AG04450 (cell line): ENCODE data around the gene POC1A. TPM values are rescaled to one million over a fixed set of nuclear protein-coding genes. Genes with fewer than 3 reads are reported as not detected.

Experiments
- CTCF ChIA-PET: fragments of 300-600, 350-600 bp; formaldehyde crosslinking; extraction: SDS; loops from one replicate; lab custom pipeline; 2022; ENCODE audit warnings: antibody characterized with exemption, inconsistent platforms; lab: Charles Lee
- POLR2A ChIA-PET: fragments of 350-600 bp; formaldehyde crosslinking; extraction: SDS; loops from one replicate; lab custom pipeline; 2021; ENCODE audit warnings: antibody characterized with exemption, inconsistent platforms; lab: Yijun Ruan, JAX
- DNase-seq: peaks from one replicate; pipeline ENCODE4 v3.0.0-alpha.2; 2011; ENCODE audit warnings: low read depth, low spot score
- H3K27ac ChIP-seq: one replicate; pipeline ENCODE4 v1.5.1; 2012; ENCODE audit warnings: low read depth, low read length, control low read depth
- H3K27me3 ChIP-seq: one replicate; pipeline ENCODE4 v1.6.0; 2012; ENCODE audit warnings: low read length; ENCODE audit not compliant: control insufficient read depth, insufficient read depth
- H3K4me3 ChIP-seq: 2 replicates; pipeline ENCODE4 v1.5.1; 2011; ENCODE audit warnings: mild to moderate bottlenecking, low read depth, low read length, control low read depth
- H3K9me3 ChIP-seq: 2 replicates; pipeline ENCODE4 v1.5.1; 2012; ENCODE audit warnings: low read length; ENCODE audit not compliant: control insufficient read depth, insufficient read depth
- CTCF ChIP-seq: IDR thresholded peaks from 2 replicates; pipeline ENCODE4 v1.5.1; 2011; ENCODE audit warnings: low read depth, low read length, control low read depth, inconsistent platforms
- polyA plus RNA-seq: library from polyadenylated mRNA; depleted of rRNA; stranded (reverse); fragments of >200 nt; gene quantifications from 2 replicates; pipeline ENCODE4 v1.2.3, GENCODE V29; 2011

The POC1A gene
- polyA plus RNA-seq, 1 experiment: 4.1 TPM

GRCh38 chr3:52099001-52099401, 55.2 kb downstream of the POC1A start:
- POLR2A ChIA-PET: no interaction called here
- Histone ChIP-seq H3K9me3 (no peaks in the 10 kb centered on the region), H3K4me3 (no peak overlapping the region), H3K27ac (no peak overlapping the region), H3K27me3 (no peaks in the 10 kb centered on the region)
- DNase-seq: no peak
- TF ChIP-seq CTCF: no peak
- CTCF ChIA-PET: no interaction called here

GRCh38 chr3:52097851-52098507, 56.2 kb downstream of the POC1A start:
- Histone ChIP-seq H3K9me3 (no peaks in the 10 kb centered on the region), H3K4me3 (no peak overlapping the region), H3K27ac (no peak overlapping the region), H3K27me3 (no peaks in the 10 kb centered on the region)
- TF ChIP-seq CTCF: no peak
- no peak for DNase-seq
- CTCF ChIA-PET: no interaction called here
- POLR2A ChIA-PET: no interaction called here

- POLR2A ChIA-PET: no interaction called here
- DNase-seq: no peak
- no peaks in the 10 kb centered on the region for H3K27me3 ChIP-seq
- no peak overlapping the region for H3K27ac ChIP-seq
- CTCF ChIA-PET: interaction anchor here (1.0 kb wide), 1 partner anchor 94 kb away, joined by 3 read pairs; no protein-coding TSS in a partner anchor
- TF ChIP-seq CTCF: no peak
- H3K4me3 ChIP-seq: no peak overlapping the region
- H3K9me3 ChIP-seq: no peaks in the 10 kb centered on the region
Observed at GRCh38 chr3:52095990-52096775, 58.0 kb downstream of the POC1A start.

GRCh38 chr3:52094571-52095485, 59.4 kb downstream of the POC1A start:
- Histone ChIP-seq H3K4me3 (no peak overlapping the region), H3K9me3 (no peaks in the 10 kb centered on the region), H3K27me3 (no peaks in the 10 kb centered on the region), H3K27ac (no peak overlapping the region)
- POLR2A ChIA-PET: interaction anchor here (0.6 kb wide), 1 partner anchor 64 kb away, joined by 3 read pairs; no protein-coding TSS in a partner anchor
- TF ChIP-seq CTCF: no peak
- CTCF ChIA-PET: interaction anchor here (1.0 kb wide), 1 partner anchor 92 kb away, joined by 3 read pairs; no protein-coding TSS in a partner anchor
- no peak for DNase-seq
